GM12878 (cell line): Measurements from ENCODE around the gene PATE2. TPM values are rescaled to one million over a fixed set of nuclear protein-coding genes. Genes with fewer than 3 reads are reported as not detected.

Experiments
- ATAC-seq: fragments of 200-7000 bp; cut with Tn5 transposase; 3 replicates; pipeline ENCODE4 v1.9.1; 2020; ENCODE audit warnings: mild to moderate bottlenecking, moderate library complexity
- BruUV-seq: library from RNA; stranded (reverse); fragments of 400-500 nt; replicated peaks from 2 replicates; lab custom pipeline; 2021; lab: Mats Ljungman, UMichigan
- CTCF ChIA-PET: fragments of 300-600 bp; sonication (Branson Sonifier 250); formaldehyde crosslinking; extraction: SDS; loops from one replicate; lab custom pipeline; 2021; ENCODE audit warnings: inconsistent platforms; lab: Yijun Ruan, JAX
- POLR2A ChIA-PET: fragments of 350-600 bp; formaldehyde crosslinking; extraction: SDS; loops from one replicate; lab custom pipeline; 2021; ENCODE audit warnings: inconsistent platforms; lab: Charles Lee
- RAD21 ChIA-PET: fragments of 300-600 bp; sonication (Branson Sonifier 250); formaldehyde crosslinking; loops from one replicate; lab custom pipeline; 2023; ENCODE audit warnings: antibody characterized with exemption; ENCODE audit not compliant: unreplicated experiment; lab: Charles Lee
- SMC1A ChIA-PET: fragments of 300-600 bp; sonication (Branson Sonifier 250); formaldehyde crosslinking; loops from one replicate; lab custom pipeline; 2023; ENCODE audit not compliant: unreplicated experiment, uncharacterized antibody; lab: Charles Lee
- DNase-seq: peaks from one replicate; pipeline ENCODE4 v3.0.0-alpha.2; 2011; ENCODE audit warnings: low read depth, low spot score
- FAIRE-seq: peaks from 3 replicates; lab custom pipeline; 2011; peaks lifted over from hg19 to GRCh38; lab: Jason Lieb, UNC
- H2AFZ ChIP-seq: 2 replicates; pipeline ENCODE4 v1.6.0; 2011; ENCODE audit warnings: low read depth, low read length, control low read depth; ENCODE audit not compliant: control insufficient read depth
- H3K27ac ChIP-seq: 2 replicates; pipeline ENCODE4 v1.5.1; 2011; ENCODE audit warnings: control low read depth; ENCODE audit not compliant: control insufficient read depth, insufficient read depth
- H3K27me3 ChIP-seq, 2 experiments: replicated peaks in 1 of 2; 2 replicates each; pipeline versions ENCODE4 v1.6.0 to v1.6.1; 2011; ENCODE audit warnings: low read length in 1 of 2; ENCODE audit not compliant: control insufficient read depth in 2 of 2, insufficient read depth in 2 of 2
- H3K36me3 ChIP-seq, 2 experiments: 2 replicates each; pipeline ENCODE4 v1.5.1; 2011; ENCODE audit warnings: low read length in 1 of 2; ENCODE audit not compliant: control insufficient read depth in 2 of 2, insufficient read depth in 2 of 2
- H3K4me1 ChIP-seq: 2 replicates; pipeline ENCODE4 v1.6.1; 2011; ENCODE audit warnings: mild to moderate bottlenecking, low read length, moderate library complexity, mixed read lengths; ENCODE audit not compliant: control insufficient read depth, insufficient read depth
- H3K4me2 ChIP-seq: 2 replicates; pipeline ENCODE4 v1.6.0; 2011; ENCODE audit warnings: control low read depth; ENCODE audit not compliant: control insufficient read depth, insufficient read depth
- H3K4me3 ChIP-seq: fragments of 200-600 bp; sonication (generic); 2 replicates; pipeline ENCODE4 v1.5.1; 2016
- H3K79me2 ChIP-seq: 2 replicates; pipeline ENCODE4 v1.6.0; 2011; ENCODE audit warnings: low read length; ENCODE audit not compliant: control insufficient read depth, insufficient read depth
- H3K9ac ChIP-seq: 2 replicates; pipeline ENCODE4 v1.8.0; 2011; ENCODE audit warnings: low read length, control low read depth, mixed read lengths; ENCODE audit not compliant: control insufficient read depth, insufficient read depth
- H3K9me3 ChIP-seq: replicated peaks from 3 replicates; pipeline ENCODE4 v1.5.1; 2011; ENCODE audit warnings: mild to moderate bottlenecking, low read length; ENCODE audit not compliant: control insufficient read depth, insufficient read depth
- H4K20me1 ChIP-seq: 2 replicates; pipeline ENCODE4 v1.6.0; 2011; ENCODE audit not compliant: control insufficient read depth, insufficient read depth
- BACH1 ChIP-seq: fragments of 450-650 bp; IDR thresholded peaks from 2 replicates; pipeline ENCODE4 v1.6.1; 2017; ENCODE audit warnings: mild to moderate bottlenecking, borderline replicate concordance
- BCL11A ChIP-seq: IDR thresholded peaks from 2 replicates; pipeline ENCODE4 v1.6.1; 2011; ENCODE audit warnings: low read depth, low read length
- BMI1 ChIP-seq: fragments of 450-650 bp; IDR thresholded peaks from 2 replicates; pipeline ENCODE4 v1.6.1; 2016; ENCODE audit warnings: mild to moderate bottlenecking, moderate library complexity, borderline replicate concordance
- BRCA1 ChIP-seq: IDR thresholded peaks from 2 replicates; pipeline ENCODE4 v1.6.1; 2011; ENCODE audit warnings: low read depth, low read length, improper control_type of control experiment
- EED ChIP-seq: sonication (generic); IDR thresholded peaks from 2 replicates; pipeline ENCODE4 v1.6.1; 2016; ENCODE audit warnings: antibody characterized with exemption, low read depth
- EGR1 ChIP-seq, 2 experiments: IDR thresholded peaks; 1 replicate in 1 of 2; 2 replicates in 1 of 2; pipeline ENCODE4 v1.6.1; 2011 to 2012; ENCODE audit warnings: low read depth in 2 of 2, low read length in 2 of 2, borderline replicate concordance in 1 of 2, mild to moderate bottlenecking in 1 of 2, moderate library complexity in 1 of 2
- EP300 ChIP-seq, 2 experiments: fragments of 150-350 bp in 1 of 2; IDR thresholded peaks; 2 replicates each; pipeline ENCODE4 v1.6.1; 2011 to 2012; ENCODE audit warnings: low read depth in 2 of 2, low read length in 2 of 2, borderline replicate concordance in 1 of 2, improper control_type of control experiment in 1 of 2, inconsistent platforms in 1 of 2; ENCODE audit not compliant: control insufficient read depth in 1 of 2
- MYB ChIP-seq: fragments of 150-350 bp; IDR thresholded peaks from 2 replicates; pipeline ENCODE4 v1.6.1; 2014; ENCODE audit warnings: mild to moderate bottlenecking, low read depth, low read length, borderline replicate concordance
- NFYA ChIP-seq: IDR thresholded peaks from 2 replicates; pipeline ENCODE4 v1.6.1; 2011; ENCODE audit warnings: low read depth, mild to moderate bottlenecking, low read length, improper control_type of control experiment, borderline replicate concordance
- POLR2A ChIP-seq: IDR thresholded peaks from 2 replicates; pipeline ENCODE4 v1.6.1; 2011; ENCODE audit warnings: low read depth, mild to moderate bottlenecking, low read length
- RB1 ChIP-seq: fragments of 450-650 bp; formaldehyde crosslinking; IDR thresholded peaks from 2 replicates; pipeline ENCODE4 v1.6.1; 2017; ENCODE audit warnings: mild to moderate bottlenecking, borderline replicate concordance
- RCOR1 ChIP-seq: conservative IDR thresholded peaks from 2 replicates; pipeline ENCODE4 v1.6.1; 2012; ENCODE audit warnings: low read depth, low read length, improper control_type of control experiment
- ZNF622 ChIP-seq: fragments of 450-650 bp; IDR thresholded peaks from 2 replicates; pipeline ENCODE4 v1.6.1; 2017; ENCODE audit warnings: mild to moderate bottlenecking, inconsistent platforms
- WGBS: methylation state at CpG from one replicate; pipeline ENCODE4 v1.1.6; 2016; ENCODE audit warnings: low lambda C conversion rate; ENCODE audit not compliant: insufficient replicate concordance, insufficient coverage; ENCODE audit errors: missing lambda C conversion rate; 5-methylcytosine and 5-hydroxymethylcytosine counted together
- in situ Hi-C: fragments of 300-500 bp; cut with MboI; formaldehyde crosslinking; loops from 9 replicates; pipeline ENCODE4 v1.14.3; 2018; ENCODE audit warnings: mixed read lengths
- intact Hi-C: fragments of 100-400 bp; cut with micrococcal nuclease; formaldehyde crosslinking; loops from one replicate; pipeline ENCODE4 v1.14.2; 2022; ENCODE audit not compliant: unreplicated experiment
- polyA plus RNA-seq, 11 experiments: library from polyadenylated mRNA; depleted of rRNA in 4 of 11; unstranded in 6 of 11; stranded (reverse) in 5 of 11; fragments of >200 nt; fragmentation: Nextera tagmentation in 4 of 11; fragmentation: Illumina TruSeq in 1 of 11; extraction: Ambion mirVana in 4 of 11; extraction: Trizol in 1 of 11; gene quantifications; 1 replicate in 1 of 11; 2 replicates in 10 of 11; pipeline versions ENCODE4 v1.2.1 to v1.2.3, GENCODE V29; 2011 to 2016; ENCODE audit warnings: inconsistent platforms in 2 of 11, missing spikeins in 2 of 11, low read depth in 1 of 11
- total RNA-seq, 4 experiments: library from RNA; depleted of rRNA in 3 of 4; stranded (reverse); fragments of >200 nt in 3 of 4; fragmentation: Illumina TruSeq in 1 of 4; extraction: Trizol in 1 of 4; gene quantifications; 2 replicates each; pipeline versions ENCODE4 v1.2.1 to v1.2.3, GENCODE V29; 2013 to 2021
- TF ChIP-seq, protein P1 (sequence below): fragments of 450-650 bp; IDR thresholded peaks from 2 replicates; pipeline ENCODE4 v1.6.1; 2016; ENCODE audit warnings: mild to moderate bottlenecking
- TF ChIP-seq, protein P2 (sequence below): fragments of 450-650 bp; formaldehyde crosslinking; IDR thresholded peaks from 2 replicates; pipeline ENCODE4 v1.4.0; 2020; ENCODE audit warnings: mild to moderate bottlenecking, moderate library complexity
- TF ChIP-seq, protein P3 (sequence below): fragments of 450-650 bp; formaldehyde crosslinking; IDR thresholded peaks from 2 replicates; pipeline ENCODE4 v1.5.0; 2022; ENCODE audit warnings: mild to moderate bottlenecking, missing genetic modification characterization

The PATE2 gene
- total and polyA plus RNA-seq, 10 of the 15 experiments (the other 5 are each of a cell fraction or from before 2014, with no cell fraction given): 0.04 to 0.09 (median 0.09) TPM; not detected in 7

DNA sequence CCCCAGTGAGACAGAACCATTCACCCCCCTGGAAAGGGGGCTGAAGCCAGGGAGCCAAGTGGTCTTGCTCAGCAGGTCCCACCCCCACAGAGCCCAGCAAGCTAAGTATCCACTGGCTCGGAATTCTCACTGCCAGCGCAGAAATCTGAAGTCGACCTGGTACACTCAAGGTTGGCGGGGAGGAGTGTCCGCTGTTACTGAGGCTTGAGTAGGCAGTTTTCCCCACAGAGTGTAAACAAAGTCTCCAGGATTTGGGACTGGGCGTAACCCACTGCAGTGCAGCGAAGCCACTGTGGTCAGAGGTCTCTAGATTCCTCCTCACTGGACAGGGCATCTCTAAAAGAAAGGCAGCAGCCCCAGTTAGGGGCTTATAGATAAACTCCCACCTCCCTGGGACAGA, 22.6 kb downstream of the PATE2 start:
- H3K4me1 ChIP-seq: no peaks in the 10 kb centered on the region
- H3K9me3 ChIP-seq: no peaks in the 10 kb centered on the region
- WGBS: 36% methylated on average over 7 of the region's 7 CpGs
- H3K27me3 ChIP-seq: no peaks in the 10 kb centered on the region
- H3K9ac ChIP-seq: no peak overlapping the region
- ATAC-seq (no peak), FAIRE-seq (no peak), DNase-seq (no peak)
- H3K79me2 ChIP-seq: no peaks in the 10 kb centered on the region
- no TSS peak for BruUV-seq
- H2AFZ ChIP-seq: no peak overlapping the region
- RAD21 ChIA-PET: no interaction called here
- TF ChIP-seq POLR2A (no peak), BRCA1 (no peak), BCL11A (no peak), RCOR1 (no peak), EGR1 (IDR thresholded peaks at IDR 0.05; ENCODE audit: borderline replicate concordance in 1 of 2, low read depth in 2 of 2, low read length in 2 of 2) (no peak), NFYA (no peak), RB1 (no peak), BMI1 (no peak), ZNF622 (no peak), BACH1 (no peak), MYB (no peak), EP300 (IDR thresholded peaks at IDR 0.05; ENCODE audit: borderline replicate concordance in 1 of 2, control insufficient read depth in 1 of 2, low read depth in 2 of 2, low read length in 2 of 2) (no peak), EED (no peak)
- TF ChIP-seq, protein P1, sequence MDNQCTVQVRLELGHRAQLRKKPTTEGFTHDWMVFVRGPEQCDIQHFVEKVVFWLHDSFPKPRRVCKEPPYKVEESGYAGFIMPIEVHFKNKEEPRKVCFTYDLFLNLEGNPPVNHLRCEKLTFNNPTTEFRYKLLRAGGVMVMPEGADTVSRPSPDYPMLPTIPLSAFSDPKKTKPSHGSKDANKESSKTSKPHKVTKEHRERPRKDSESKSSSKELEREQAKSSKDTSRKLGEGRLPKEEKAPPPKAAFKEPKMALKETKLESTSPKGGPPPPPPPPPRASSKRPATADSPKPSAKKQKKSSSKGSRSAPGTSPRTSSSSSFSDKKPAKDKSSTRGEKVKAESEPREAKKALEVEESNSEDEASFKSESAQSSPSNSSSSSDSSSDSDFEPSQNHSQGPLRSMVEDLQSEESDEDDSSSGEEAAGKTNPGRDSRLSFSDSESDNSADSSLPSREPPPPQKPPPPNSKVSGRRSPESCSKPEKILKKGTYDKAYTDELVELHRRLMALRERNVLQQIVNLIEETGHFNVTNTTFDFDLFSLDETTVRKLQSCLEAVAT: no peak
- TF ChIP-seq, protein P2, sequence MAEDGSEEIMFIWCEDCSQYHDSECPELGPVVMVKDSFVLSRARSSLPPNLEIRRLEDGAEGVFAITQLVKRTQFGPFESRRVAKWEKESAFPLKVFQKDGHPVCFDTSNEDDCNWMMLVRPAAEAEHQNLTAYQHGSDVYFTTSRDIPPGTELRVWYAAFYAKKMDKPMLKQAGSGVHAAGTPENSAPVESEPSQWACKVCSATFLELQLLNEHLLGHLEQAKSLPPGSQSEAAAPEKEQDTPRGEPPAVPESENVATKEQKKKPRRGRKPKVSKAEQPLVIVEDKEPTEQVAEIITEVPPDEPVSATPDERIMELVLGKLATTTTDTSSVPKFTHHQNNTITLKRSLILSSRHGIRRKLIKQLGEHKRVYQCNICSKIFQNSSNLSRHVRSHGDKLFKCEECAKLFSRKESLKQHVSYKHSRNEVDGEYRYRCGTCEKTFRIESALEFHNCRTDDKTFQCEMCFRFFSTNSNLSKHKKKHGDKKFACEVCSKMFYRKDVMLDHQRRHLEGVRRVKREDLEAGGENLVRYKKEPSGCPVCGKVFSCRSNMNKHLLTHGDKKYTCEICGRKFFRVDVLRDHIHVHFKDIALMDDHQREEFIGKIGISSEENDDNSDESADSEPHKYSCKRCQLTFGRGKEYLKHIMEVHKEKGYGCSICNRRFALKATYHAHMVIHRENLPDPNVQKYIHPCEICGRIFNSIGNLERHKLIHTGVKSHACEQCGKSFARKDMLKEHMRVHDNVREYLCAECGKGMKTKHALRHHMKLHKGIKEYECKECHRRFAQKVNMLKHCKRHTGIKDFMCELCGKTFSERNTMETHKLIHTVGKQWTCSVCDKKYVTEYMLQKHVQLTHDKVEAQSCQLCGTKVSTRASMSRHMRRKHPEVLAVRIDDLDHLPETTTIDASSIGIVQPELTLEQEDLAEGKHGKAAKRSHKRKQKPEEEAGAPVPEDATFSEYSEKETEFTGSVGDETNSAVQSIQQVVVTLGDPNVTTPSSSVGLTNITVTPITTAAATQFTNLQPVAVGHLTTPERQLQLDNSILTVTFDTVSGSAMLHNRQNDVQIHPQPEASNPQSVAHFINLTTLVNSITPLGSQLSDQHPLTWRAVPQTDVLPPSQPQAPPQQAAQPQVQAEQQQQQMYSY (CRISPR knock-in tag): no peak
- TF ChIP-seq, protein P3, sequence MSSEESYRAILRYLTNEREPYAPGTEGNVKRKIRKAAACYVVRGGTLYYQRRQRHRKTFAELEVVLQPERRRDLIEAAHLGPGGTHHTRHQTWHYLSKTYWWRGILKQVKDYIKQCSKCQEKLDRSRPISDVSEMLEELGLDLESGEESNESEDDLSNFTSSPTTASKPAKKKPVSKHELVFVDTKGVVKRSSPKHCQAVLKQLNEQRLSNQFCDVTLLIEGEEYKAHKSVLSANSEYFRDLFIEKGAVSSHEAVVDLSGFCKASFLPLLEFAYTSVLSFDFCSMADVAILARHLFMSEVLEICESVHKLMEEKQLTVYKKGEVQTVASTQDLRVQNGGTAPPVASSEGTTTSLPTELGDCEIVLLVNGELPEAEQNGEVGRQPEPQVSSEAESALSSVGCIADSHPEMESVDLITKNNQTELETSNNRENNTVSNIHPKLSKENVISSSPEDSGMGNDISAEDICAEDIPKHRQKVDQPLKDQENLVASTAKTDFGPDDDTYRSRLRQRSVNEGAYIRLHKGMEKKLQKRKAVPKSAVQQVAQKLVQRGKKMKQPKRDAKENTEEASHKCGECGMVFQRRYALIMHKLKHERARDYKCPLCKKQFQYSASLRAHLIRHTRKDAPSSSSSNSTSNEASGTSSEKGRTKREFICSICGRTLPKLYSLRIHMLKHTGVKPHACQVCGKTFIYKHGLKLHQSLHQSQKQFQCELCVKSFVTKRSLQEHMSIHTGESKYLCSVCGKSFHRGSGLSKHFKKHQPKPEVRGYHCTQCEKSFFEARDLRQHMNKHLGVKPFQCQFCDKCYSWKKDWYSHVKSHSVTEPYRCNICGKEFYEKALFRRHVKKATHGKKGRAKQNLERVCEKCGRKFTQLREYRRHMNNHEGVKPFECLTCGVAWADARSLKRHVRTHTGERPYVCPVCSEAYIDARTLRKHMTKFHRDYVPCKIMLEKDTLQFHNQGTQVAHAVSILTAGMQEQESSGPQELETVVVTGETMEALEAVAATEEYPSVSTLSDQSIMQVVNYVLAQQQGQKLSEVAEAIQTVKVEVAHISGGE (CRISPR knock-in tag): no peak
- SMC1A ChIA-PET: no interaction called here
- H4K20me1 ChIP-seq: no peaks in the 10 kb centered on the region
- H3K36me3 ChIP-seq: no peaks in the 10 kb centered on the region
- no peak overlapping the region for H3K4me3 ChIP-seq
- no peak overlapping the region for H3K4me2 ChIP-seq
- intact Hi-C loops (no loop called here), in situ Hi-C loops (no loop called here)
- POLR2A ChIA-PET: no interaction called here
- CTCF ChIA-PET: no interaction called here
- H3K27ac ChIP-seq: no peak overlapping the region
